ENCODE measurements around the gene MECP2. TPM values are rescaled to one million over a fixed set of nuclear protein-coding genes. Genes with fewer than 3 reads are reported as not detected.

The MECP2 gene
- total RNA-seq, 1 donor from 2014 or later, result 57.8 TPM

DNA sequence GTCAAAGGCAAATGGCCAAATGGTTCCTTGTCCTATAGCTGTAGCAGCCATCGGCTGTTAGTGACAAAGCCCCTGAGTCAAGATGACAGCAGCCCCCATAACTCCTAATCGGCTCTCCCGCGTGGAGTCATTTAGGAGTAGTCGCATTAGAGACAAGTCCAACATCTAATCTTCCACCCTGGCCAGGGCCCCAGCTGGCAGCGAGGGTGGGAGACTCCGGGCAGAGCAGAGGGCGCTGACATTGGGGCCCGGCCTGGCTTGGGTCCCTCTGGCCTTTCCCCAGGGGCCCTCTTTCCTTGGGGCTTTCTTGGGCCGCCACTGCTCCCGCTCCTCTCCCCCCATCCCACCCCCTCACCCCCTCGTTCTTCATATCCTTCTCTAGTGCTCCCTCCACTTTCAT lies 42.7 kb upstream of the MECP2 start:
- peaks cover 1% of the 10 kb centered on the region for H3K27me3 Mint-ChIP-seq (ENCODE audit: low read depth)
- peaks cover 15% of the 10 kb centered on the region for H3K9me3 Mint-ChIP-seq
- no peaks in the 10 kb centered on the region for H3K36me3 Mint-ChIP-seq
- peaks cover 1% of the 10 kb centered on the region for H3K4me1 Mint-ChIP-seq
- H3K4me3 Mint-ChIP-seq, result no peak overlapping the region
- DNase-seq (ENCODE audit: low spot score in 2 of 2, unreplicated experiment in 2 of 2), result no peak
- TF ChIP-seq, protein P1, sequence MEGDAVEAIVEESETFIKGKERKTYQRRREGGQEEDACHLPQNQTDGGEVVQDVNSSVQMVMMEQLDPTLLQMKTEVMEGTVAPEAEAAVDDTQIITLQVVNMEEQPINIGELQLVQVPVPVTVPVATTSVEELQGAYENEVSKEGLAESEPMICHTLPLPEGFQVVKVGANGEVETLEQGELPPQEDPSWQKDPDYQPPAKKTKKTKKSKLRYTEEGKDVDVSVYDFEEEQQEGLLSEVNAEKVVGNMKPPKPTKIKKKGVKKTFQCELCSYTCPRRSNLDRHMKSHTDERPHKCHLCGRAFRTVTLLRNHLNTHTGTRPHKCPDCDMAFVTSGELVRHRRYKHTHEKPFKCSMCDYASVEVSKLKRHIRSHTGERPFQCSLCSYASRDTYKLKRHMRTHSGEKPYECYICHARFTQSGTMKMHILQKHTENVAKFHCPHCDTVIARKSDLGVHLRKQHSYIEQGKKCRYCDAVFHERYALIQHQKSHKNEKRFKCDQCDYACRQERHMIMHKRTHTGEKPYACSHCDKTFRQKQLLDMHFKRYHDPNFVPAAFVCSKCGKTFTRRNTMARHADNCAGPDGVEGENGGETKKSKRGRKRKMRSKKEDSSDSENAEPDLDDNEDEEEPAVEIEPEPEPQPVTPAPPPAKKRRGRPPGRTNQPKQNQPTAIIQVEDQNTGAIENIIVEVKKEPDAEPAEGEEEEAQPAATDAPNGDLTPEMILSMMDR (IDR thresholded peaks at IDR 0.05; ENCODE audit: unreplicated experiment), result no peak
- H3K27ac Mint-ChIP-seq, result no peak overlapping the region

DNA sequence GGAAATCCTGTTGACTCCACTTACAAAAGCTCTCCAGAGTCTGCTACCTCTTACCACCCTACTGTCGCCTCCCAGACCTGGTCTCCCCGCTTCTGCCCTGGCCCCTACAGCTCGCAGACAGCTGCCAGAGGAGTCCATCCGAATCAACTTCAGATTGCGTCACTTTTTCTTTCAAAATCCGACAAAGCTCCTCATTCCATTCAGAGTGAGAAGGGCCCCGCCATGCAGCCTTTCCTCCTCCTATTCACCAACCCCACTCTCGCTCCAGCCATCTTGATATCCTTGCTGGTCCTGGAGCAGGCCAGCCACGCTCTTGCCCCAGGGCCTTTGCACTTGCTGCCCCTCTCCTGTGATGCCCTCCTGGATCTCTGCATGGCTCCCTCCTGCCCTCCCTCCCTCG lies 41.3 kb upstream of the MECP2 start:
- Mint-ChIP-seq H3K4me3 (no peak overlapping the region), H3K36me3 (no peaks in the 10 kb centered on the region), H3K4me1 (peaks cover 1% of the 10 kb centered on the region), H3K9me3 (peaks cover 18% of the 10 kb centered on the region), H3K27ac (no peak overlapping the region), H3K27me3 (ENCODE audit: low read depth) (peaks cover 1% of the 10 kb centered on the region)
- TF ChIP-seq, protein P1 (IDR thresholded peaks at IDR 0.05; ENCODE audit: unreplicated experiment), result no peak
- no peak for DNase-seq (ENCODE audit: low spot score in 2 of 2, unreplicated experiment in 2 of 2)

DNA sequence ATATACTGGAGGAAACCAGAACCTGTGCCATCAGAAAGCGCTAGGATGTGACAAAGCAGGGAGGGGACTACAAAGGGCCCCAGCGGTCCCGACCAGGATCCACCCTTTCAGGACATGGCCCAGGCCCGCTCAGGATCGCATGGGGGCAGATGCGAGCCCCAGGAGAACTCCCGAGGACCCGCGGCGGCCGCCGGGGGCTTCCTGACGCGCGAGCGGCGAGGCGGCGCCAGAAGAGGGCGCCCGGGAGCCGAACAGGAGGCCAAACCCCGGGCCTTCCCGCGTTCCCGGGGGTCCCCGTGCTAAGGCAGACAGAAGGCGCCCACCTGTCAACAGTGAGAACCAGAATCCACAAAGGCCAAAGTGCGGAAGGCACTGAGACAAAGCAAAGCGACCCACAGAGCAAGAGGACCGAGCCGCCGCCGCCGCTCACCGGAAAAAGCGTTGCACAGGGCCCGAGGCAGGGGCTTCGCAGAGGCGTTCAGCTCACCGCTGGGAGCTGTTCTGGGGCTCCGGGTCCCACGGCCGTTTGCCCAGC lies 39.2 kb upstream of the MECP2 start:
- H3K27me3 Mint-ChIP-seq (ENCODE audit: low read depth), result peaks cover 1% of the 10 kb centered on the region
- no peaks in the 10 kb centered on the region for H3K36me3 Mint-ChIP-seq

DNA sequence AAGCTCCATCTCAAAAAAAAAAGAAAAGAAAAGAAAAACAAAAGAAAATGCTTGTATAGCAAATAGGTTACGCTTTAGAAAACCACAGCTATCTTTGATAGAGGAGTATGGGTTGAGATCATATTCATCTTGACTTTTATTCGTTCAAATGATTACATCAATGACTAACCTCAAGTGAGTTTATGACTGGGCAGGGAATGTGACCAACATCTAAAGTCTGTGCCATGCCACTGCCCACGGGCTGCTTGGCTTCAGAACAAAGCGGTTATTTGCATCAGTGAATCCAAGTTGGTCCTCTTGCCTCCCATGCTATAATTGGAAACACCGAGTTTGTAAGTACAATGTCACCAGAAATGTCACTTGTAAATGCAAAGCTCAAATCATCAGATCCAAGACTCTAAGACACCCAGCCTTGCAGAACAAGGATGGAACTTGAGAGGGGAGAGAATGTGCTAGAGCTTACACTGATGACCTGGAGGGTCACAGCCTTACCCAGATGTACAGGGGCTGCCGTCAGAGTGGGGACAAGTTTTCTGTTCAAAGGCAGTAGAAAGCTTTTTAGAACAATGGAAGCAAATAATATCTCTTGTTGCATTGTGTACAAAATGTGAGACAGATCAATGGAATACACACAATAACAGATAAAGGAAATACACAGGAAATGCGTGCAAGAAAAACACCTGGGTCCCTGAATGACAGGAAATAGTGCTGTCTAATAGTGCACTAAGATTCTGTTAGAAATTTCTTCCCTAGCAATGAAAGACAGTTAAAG lies 38.1 kb upstream of the MECP2 start:
- Mint-ChIP-seq H3K4me3 (no peak overlapping the region), H3K9me3 (peaks cover 13% of the 10 kb centered on the region), H3K36me3 (no peaks in the 10 kb centered on the region), H3K4me1 (peaks cover 1% of the 10 kb centered on the region), H3K27me3 (ENCODE audit: low read depth) (peaks cover 1% of the 10 kb centered on the region), H3K27ac (no peak overlapping the region)
- TF ChIP-seq, protein P1 (IDR thresholded peaks at IDR 0.05; ENCODE audit: unreplicated experiment), result no peak
- DNase-seq (ENCODE audit: low spot score in 2 of 2, unreplicated experiment in 2 of 2), result no peak

More for the DNA sequence above, 39.2 kb upstream of the MECP2 start:
- peak overlapping the region; percentile 65 for H3K4me3 Mint-ChIP-seq
- H3K9me3 Mint-ChIP-seq, result peaks cover 13% of the 10 kb centered on the region
- H3K27ac Mint-ChIP-seq, result no peak overlapping the region
- TF ChIP-seq, protein P1 (IDR thresholded peaks at IDR 0.05; ENCODE audit: unreplicated experiment), result peak; percentile 44
- peak; percentile 64 to 84 for DNase-seq (ENCODE audit: low spot score in 2 of 2, unreplicated experiment in 2 of 2)
- H3K4me1 Mint-ChIP-seq, result peaks cover 1% of the 10 kb centered on the region

DNA sequence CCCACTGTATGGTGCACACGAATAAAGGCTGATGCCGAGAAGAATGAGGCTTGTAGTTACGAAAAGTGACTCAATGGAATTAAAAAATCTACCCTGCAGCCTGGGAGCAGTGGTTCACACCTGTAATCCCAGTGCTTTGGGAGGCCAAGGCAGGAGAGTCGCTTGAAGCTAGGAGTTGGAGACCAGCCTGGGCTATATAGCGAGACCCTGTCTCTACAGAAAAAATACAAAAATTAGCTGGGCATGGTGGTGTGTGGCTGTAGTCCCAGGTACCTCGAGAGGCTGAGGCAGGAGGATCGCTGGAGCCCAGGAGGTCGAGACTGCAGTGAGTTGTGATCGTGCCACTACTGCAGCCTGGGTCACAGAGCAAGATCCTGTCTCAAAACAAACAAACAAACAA lies 34.8 kb upstream of the MECP2 start:
- peaks cover 7% of the 10 kb centered on the region for H3K9me3 Mint-ChIP-seq

More for the DNA sequence above, 34.8 kb upstream of the MECP2 start:
- Mint-ChIP-seq H3K36me3 (no peaks in the 10 kb centered on the region), H3K4me3 (no peak overlapping the region), H3K27ac (no peak overlapping the region), H3K4me1 (peaks cover 1% of the 10 kb centered on the region), H3K27me3 (ENCODE audit: low read depth) (no peaks in the 10 kb centered on the region)
- no peak for DNase-seq (ENCODE audit: low spot score in 2 of 2, unreplicated experiment in 2 of 2)
- TF ChIP-seq, protein P1 (IDR thresholded peaks at IDR 0.05; ENCODE audit: unreplicated experiment), result no peak

Measured in mesothelial cell of epicardium (in vitro differentiated cells).